Astrocyte (in vitro differentiated cells and primary cell): Measurements from ENCODE around the gene RPS6KB1. TPM values are rescaled to one million over a fixed set of nuclear protein-coding genes. Genes with fewer than 3 reads are reported as not detected.
"Not testable (repeated sequence)": the region's sequence is repeated elsewhere in the genome, so short reads cannot be mapped to it uniquely, and the experiment has no call there.

Experiments
- DNase-seq: peaks from one replicate; pipeline ENCODE4 v3.0.0-alpha.2; 2010; ENCODE audit warnings: low read depth
- FAIRE-seq: peaks from 2 replicates; lab custom pipeline; 2011; peaks lifted over from hg19 to GRCh38; lab: Jason Lieb, UNC
- H2AFZ ChIP-seq: 2 replicates; pipeline ENCODE4 v1.6.0; 2012; ENCODE audit warnings: low read depth, low read length, inconsistent platforms
- H3K27ac ChIP-seq: 2 replicates; pipeline ENCODE4 v1.5.1; 2011; ENCODE audit warnings: low read depth, low read length, inconsistent platforms
- H3K27me3 ChIP-seq: 2 replicates; pipeline ENCODE4 v1.6.0; 2011; ENCODE audit warnings: low read length, inconsistent platforms; ENCODE audit not compliant: insufficient read depth
- H3K36me3 ChIP-seq: 2 replicates; pipeline ENCODE4 v1.5.1; 2011; ENCODE audit warnings: low read length, inconsistent platforms; ENCODE audit not compliant: insufficient read depth
- H3K4me1 ChIP-seq: 2 replicates; pipeline ENCODE4 v1.5.1; 2011; ENCODE audit warnings: low read length, inconsistent platforms; ENCODE audit not compliant: insufficient read depth
- H3K4me2 ChIP-seq: 2 replicates; pipeline ENCODE4 v1.6.0; 2012; ENCODE audit warnings: low read length, inconsistent platforms
- H3K4me3 ChIP-seq: 2 replicates; pipeline ENCODE4 v1.5.1; 2011; ENCODE audit warnings: low read depth, mild to moderate bottlenecking, low read length, inconsistent platforms; ENCODE audit not compliant: insufficient read depth
- H3K79me2 ChIP-seq: 2 replicates; pipeline ENCODE4 v1.6.0; 2012; ENCODE audit warnings: mild to moderate bottlenecking, low read length, inconsistent platforms; ENCODE audit not compliant: insufficient read depth
- H3K9ac ChIP-seq: 2 replicates; pipeline ENCODE4 v1.6.0; 2012; ENCODE audit warnings: mild to moderate bottlenecking, low read length, inconsistent platforms
- H3K9me3 ChIP-seq: 2 replicates; pipeline ENCODE4 v1.5.1; 2012; ENCODE audit warnings: low read depth, mild to moderate bottlenecking, low read length, inconsistent platforms; ENCODE audit not compliant: insufficient read depth
- H4K20me1 ChIP-seq: 2 replicates; pipeline ENCODE4 v1.6.0; 2012; ENCODE audit warnings: low read length, inconsistent platforms; ENCODE audit not compliant: insufficient read depth
- H3K27ac Mint-ChIP-seq: one replicate; pipeline ENCODE4 v1.8.0; 2021; ENCODE audit warnings: mild to moderate bottlenecking, mixed read lengths; ENCODE audit not compliant: unreplicated experiment
- H3K27me3 Mint-ChIP-seq: one replicate; pipeline ENCODE4 v1.8.0; 2021; ENCODE audit warnings: low read depth, mixed read lengths; ENCODE audit not compliant: unreplicated experiment
- H3K36me3 Mint-ChIP-seq: one replicate; pipeline ENCODE4 v1.8.0; 2021; ENCODE audit warnings: low read depth, mixed read lengths; ENCODE audit not compliant: unreplicated experiment
- H3K4me1 Mint-ChIP-seq: one replicate; pipeline ENCODE4 v1.8.0; 2021; ENCODE audit warnings: low read depth, mixed read lengths; ENCODE audit not compliant: unreplicated experiment
- H3K4me3 Mint-ChIP-seq: one replicate; pipeline ENCODE4 v1.8.0; 2021; ENCODE audit warnings: mild to moderate bottlenecking, moderate library complexity, mixed read lengths; ENCODE audit not compliant: unreplicated experiment
- H3K9me3 Mint-ChIP-seq: one replicate; pipeline ENCODE4 v1.8.0; 2021; ENCODE audit warnings: mild to moderate bottlenecking, mixed read lengths; ENCODE audit not compliant: unreplicated experiment
- total RNA-seq: library from RNA; stranded (reverse); gene quantifications from 2 replicates; pipeline ENCODE4 v1.2.1, GENCODE V29; 2021

The RPS6KB1 gene
- total RNA-seq, 1 donor from 2014 or later = 33.4 TPM

- not testable (repeated sequence) for H3K4me3 Mint-ChIP-seq, H3K79me2 ChIP-seq, H3K4me3 ChIP-seq, H3K9me3 ChIP-seq, H3K27ac Mint-ChIP-seq, H3K4me1 ChIP-seq, H3K27ac ChIP-seq, H3K9me3 Mint-ChIP-seq, FAIRE-seq, DNase-seq, H3K27me3 ChIP-seq, H2AFZ ChIP-seq, H3K4me2 ChIP-seq, H3K4me1 Mint-ChIP-seq, H3K9ac ChIP-seq, H4K20me1 ChIP-seq, H3K27me3 Mint-ChIP-seq
- H3K36me3 Mint-ChIP-seq = peaks cover 13% of the 10 kb centered on the region
- peaks cover 17% of the 10 kb centered on the region for H3K36me3 ChIP-seq
Measured at GRCh38 chr17:59930121-59930520, 37.2 kb downstream of the RPS6KB1 start.

- not testable (repeated sequence) for FAIRE-seq, H3K4me1 Mint-ChIP-seq, H3K36me3 Mint-ChIP-seq, H3K27ac Mint-ChIP-seq, H3K27ac ChIP-seq, H4K20me1 ChIP-seq, H2AFZ ChIP-seq, H3K9me3 ChIP-seq, H3K9ac ChIP-seq, H3K27me3 ChIP-seq, H3K4me2 ChIP-seq, H3K4me3 Mint-ChIP-seq, H3K79me2 ChIP-seq, H3K4me3 ChIP-seq, H3K27me3 Mint-ChIP-seq, H3K9me3 Mint-ChIP-seq, H3K4me1 ChIP-seq
- H3K36me3 ChIP-seq = peaks cover 15% of the 10 kb centered on the region
- peak; percentile 33 for DNase-seq
Measured at GRCh38 chr17:59930768-59931167, 37.8 kb downstream of the RPS6KB1 start.

DNA sequence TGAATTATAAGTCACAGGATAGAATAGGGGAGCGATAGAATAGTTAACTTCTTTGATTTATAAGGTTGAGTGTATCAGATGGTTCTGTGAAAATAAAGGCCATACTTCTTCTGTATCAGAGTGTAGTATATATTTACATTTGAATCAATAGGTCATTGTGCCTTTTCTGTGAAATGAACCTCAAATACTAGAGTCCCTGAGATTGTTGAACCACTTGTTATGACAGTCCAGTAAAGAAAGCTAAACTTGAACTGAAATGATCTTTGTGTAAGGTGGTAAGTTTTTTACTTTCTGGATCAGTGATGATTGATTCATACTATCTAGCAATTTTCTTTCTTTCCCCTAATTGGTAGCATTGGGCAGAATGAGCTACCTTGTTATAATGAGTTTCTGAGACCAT is 40.4 kb downstream of the RPS6KB1 start:
- not testable (repeated sequence) for H4K20me1 ChIP-seq, H3K27me3 Mint-ChIP-seq, H3K4me2 ChIP-seq, H3K9ac ChIP-seq, DNase-seq, H3K4me1 Mint-ChIP-seq, H3K4me1 ChIP-seq, H2AFZ ChIP-seq, H3K4me3 ChIP-seq, H3K27ac ChIP-seq, H3K27me3 ChIP-seq, H3K79me2 ChIP-seq, FAIRE-seq, H3K9me3 Mint-ChIP-seq, H3K27ac Mint-ChIP-seq, H3K4me3 Mint-ChIP-seq, H3K36me3 Mint-ChIP-seq, H3K9me3 ChIP-seq
- peaks cover 16% of the 10 kb centered on the region for H3K36me3 ChIP-seq

DNA sequence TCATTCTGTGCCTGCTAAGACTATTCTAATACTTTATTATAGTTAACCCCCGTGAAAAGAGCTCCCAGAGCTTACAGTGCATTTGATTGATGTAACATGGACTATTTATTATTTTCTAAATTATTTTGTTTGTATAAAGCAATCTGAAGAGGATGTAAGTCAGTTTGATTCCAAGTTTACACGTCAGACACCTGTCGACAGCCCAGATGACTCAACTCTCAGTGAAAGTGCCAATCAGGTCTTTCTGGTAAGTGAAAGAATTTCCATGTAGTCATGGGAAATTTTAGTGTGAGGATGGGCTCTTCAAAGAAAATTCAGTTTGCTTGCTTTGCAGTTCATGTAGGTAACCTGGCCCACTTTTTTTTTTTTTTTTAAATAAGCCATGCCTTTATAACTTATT is 47.8 kb downstream of the RPS6KB1 start:
- H3K4me3 Mint-ChIP-seq = not testable (repeated sequence)

More for the DNA sequence above, 47.8 kb downstream of the RPS6KB1 start:
- not testable (repeated sequence) for H3K27me3 ChIP-seq, H3K9ac ChIP-seq, H3K9me3 Mint-ChIP-seq, H3K27ac ChIP-seq, H3K4me2 ChIP-seq, FAIRE-seq, H3K36me3 Mint-ChIP-seq, DNase-seq, H3K79me2 ChIP-seq, H3K27me3 Mint-ChIP-seq, H3K4me1 ChIP-seq, H3K4me3 ChIP-seq, H3K4me1 Mint-ChIP-seq, H3K9me3 ChIP-seq, H3K27ac Mint-ChIP-seq, H4K20me1 ChIP-seq, H2AFZ ChIP-seq
- H3K36me3 ChIP-seq = peaks cover 15% of the 10 kb centered on the region
